Loucy (cell line): ENCODE measurements around the gene SOX1.

Experiments used
- H2AFZ ChIP-seq: fragments of 200-600 bp; sonication (generic); 2 replicates; pipeline ENCODE4 v1.6.0; 2016; ENCODE audit warnings: antibody characterized with exemption, mild to moderate bottlenecking, low read length, moderate library complexity
- H3F3A ChIP-seq: fragments of 200-600 bp; 2 replicates; pipeline ENCODE4 v1.6.0; 2016; ENCODE audit warnings: antibody characterized with exemption, low read depth, mild to moderate bottlenecking
- H3K27me3 ChIP-seq: fragments of 200-600 bp; sonication (generic); 2 replicates; pipeline ENCODE4 v1.6.1; 2014; ENCODE audit warnings: low read length, mild to moderate bottlenecking; ENCODE audit not compliant: insufficient read depth, poor library complexity, severe bottlenecking
- H3K36me3 ChIP-seq: fragments of 200-600 bp; sonication (generic); 2 replicates; pipeline ENCODE4 v1.6.1; 2016; ENCODE audit warnings: low read length; ENCODE audit not compliant: insufficient read depth
- H3K4me1 ChIP-seq: fragments of 200-600 bp; sonication (generic); 2 replicates; pipeline ENCODE4 v1.5.1; 2014; ENCODE audit warnings: low read length, mild to moderate bottlenecking; ENCODE audit not compliant: insufficient read depth, poor library complexity, severe bottlenecking
- H3K4me2 ChIP-seq: fragments of 200-600 bp; sonication (generic); 2 replicates; pipeline ENCODE4 v1.6.0; 2014; ENCODE audit warnings: antibody characterized with exemption, low read length, low read depth, mild to moderate bottlenecking; ENCODE audit not compliant: poor library complexity, severe bottlenecking
- H3K4me3 ChIP-seq: fragments of 200-600 bp; sonication (generic); 2 replicates; pipeline ENCODE4 v1.5.1; 2014; ENCODE audit warnings: low read length, mild to moderate bottlenecking, mixed read lengths; ENCODE audit not compliant: poor library complexity, severe bottlenecking
- H3K79me2 ChIP-seq: fragments of 200-600 bp; sonication (generic); 2 replicates; pipeline ENCODE4 v1.6.1; 2014; ENCODE audit warnings: low read length; ENCODE audit not compliant: insufficient read depth
- H3K9ac ChIP-seq: fragments of 200-600 bp; sonication (generic); 2 replicates; pipeline ENCODE4 v1.6.0; 2014; ENCODE audit warnings: mild to moderate bottlenecking, low read depth, low read length, moderate library complexity; ENCODE audit not compliant: poor library complexity, severe bottlenecking
- H3K9me2 ChIP-seq: fragments of 200-600 bp; sonication (generic); replicated peaks from 2 replicates; pipeline ENCODE4 v1.6.1; 2016; ENCODE audit warnings: low read depth, low read length, mixed read lengths
- H3K9me3 ChIP-seq: fragments of 200-600 bp; sonication (generic); 2 replicates; pipeline ENCODE4 v1.6.1; 2014; ENCODE audit warnings: mild to moderate bottlenecking, antibody characterized with exemption, low read length, low read depth; ENCODE audit not compliant: insufficient read depth
- H4K20me1 ChIP-seq: fragments of 200-600 bp; sonication (generic); 2 replicates; pipeline ENCODE4 v1.6.0; 2014; ENCODE audit warnings: antibody characterized with exemption, low read length, mild to moderate bottlenecking; ENCODE audit not compliant: insufficient read depth, poor library complexity, severe bottlenecking
- CTCF ChIP-seq: fragments of 200-600 bp; sonication (generic); conservative IDR thresholded peaks from 2 replicates; pipeline ENCODE4 v1.5.1; 2014; ENCODE audit warnings: mild to moderate bottlenecking, antibody characterized with exemption, low read length
- EZH2phosphoT487 ChIP-seq: fragments of 200-600 bp; IDR thresholded peaks from 2 replicates; pipeline ENCODE4 v1.6.1; 2018; ENCODE audit warnings: antibody characterized with exemption, mild to moderate bottlenecking, moderate library complexity, borderline replicate concordance

SOX1 gene

GRCh38 chr13:112061367-112062061 lies 5.4 kb upstream of the SOX1 start:
- H3K9me2 ChIP-seq, result no peaks in the 10 kb centered on the region
- TF ChIP-seq EZH2phosphoT487 (no peak), CTCF (no peak)
- H3K4me1 ChIP-seq, result no peaks in the 10 kb centered on the region
- H3F3A ChIP-seq, result no peaks in the 10 kb centered on the region
- no peak overlapping the region for H3K4me2 ChIP-seq
- no peaks in the 10 kb centered on the region for H3K27me3 ChIP-seq
- no peak overlapping the region for H2AFZ ChIP-seq
- no peaks in the 10 kb centered on the region; the same call in 1 of the 2 replicates for H3K9me3 ChIP-seq
- H3K79me2 ChIP-seq, result no peaks in the 10 kb centered on the region
- H3K9ac ChIP-seq, result no peak overlapping the region
- H3K4me3 ChIP-seq, result no peak overlapping the region
- no peaks in the 10 kb centered on the region for H4K20me1 ChIP-seq
- no peaks in the 10 kb centered on the region for H3K36me3 ChIP-seq

GRCh38 chr13:112062072-112062567 lies 4.8 kb upstream of the SOX1 start:
- Histone ChIP-seq H3F3A (no peaks in the 10 kb centered on the region), H3K36me3 (no peaks in the 10 kb centered on the region), H2AFZ (no peak overlapping the region), H3K4me1 (no peaks in the 10 kb centered on the region), H3K4me3 (no peak overlapping the region), H4K20me1 (no peaks in the 10 kb centered on the region), H3K79me2 (no peaks in the 10 kb centered on the region), H3K27me3 (no peaks in the 10 kb centered on the region), H3K9me3 (no peaks in the 10 kb centered on the region; the same call in 1 of the 2 replicates), H3K9ac (no peak overlapping the region), H3K9me2 (no peaks in the 10 kb centered on the region), H3K4me2 (no peak overlapping the region)
- TF ChIP-seq CTCF, result no peak
- no peak for TF ChIP-seq EZH2phosphoT487

GRCh38 chr13:112062571-112063570 lies 4.1 kb upstream of the SOX1 start:
- TF ChIP-seq CTCF, result no peak
- TF ChIP-seq EZH2phosphoT487, result no peak
- no peaks in the 10 kb centered on the region for H3K9me2 ChIP-seq
- H4K20me1 ChIP-seq, result no peaks in the 10 kb centered on the region
- no peaks in the 10 kb centered on the region for H3K36me3 ChIP-seq
- no peaks in the 10 kb centered on the region for H3K79me2 ChIP-seq
- no peak overlapping the region for H2AFZ ChIP-seq
- no peak overlapping the region for H3K4me3 ChIP-seq
- H3K27me3 ChIP-seq, result no peaks in the 10 kb centered on the region
- no peaks in the 10 kb centered on the region for H3F3A ChIP-seq
- no peak overlapping the region for H3K9ac ChIP-seq
- no peak overlapping the region for H3K4me2 ChIP-seq
- H3K4me1 ChIP-seq, result no peaks in the 10 kb centered on the region
- H3K9me3 ChIP-seq, result no peaks in the 10 kb centered on the region; the same call in 1 of the 2 replicates
